ENCODE results near the gene ZNF69.

DNA sequence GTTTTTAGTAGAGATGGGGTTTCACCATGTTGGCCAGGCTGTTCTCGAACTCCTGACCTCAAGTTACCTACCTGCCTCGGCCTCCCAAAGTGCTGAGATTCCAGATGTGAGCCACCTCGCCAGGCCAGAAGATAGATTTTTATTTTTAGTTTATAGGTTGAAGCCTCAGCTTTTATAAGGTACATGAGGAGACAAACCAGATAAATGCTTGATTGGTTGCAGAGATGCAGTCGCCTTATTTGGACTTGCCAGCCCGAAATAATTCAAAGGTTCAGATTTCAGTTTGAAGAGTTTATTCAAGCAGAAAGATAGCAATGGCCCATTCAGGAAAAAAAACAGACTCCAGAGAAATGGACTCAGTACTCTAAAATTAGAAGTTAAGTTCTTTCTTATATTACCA lies 3.1 kb downstream of the ZNF69 start:
- TF ChIP-seq POLR2A (IDR thresholded peaks at IDR 0.05; ENCODE audit: low read depth, low read length) (no peak), POLR2AphosphoS5 (IDR thresholded peaks at IDR 0.05; ENCODE audit: insufficient read depth, low read depth, low read length) (no peak)
- TF ChIP-seq, protein P1, sequence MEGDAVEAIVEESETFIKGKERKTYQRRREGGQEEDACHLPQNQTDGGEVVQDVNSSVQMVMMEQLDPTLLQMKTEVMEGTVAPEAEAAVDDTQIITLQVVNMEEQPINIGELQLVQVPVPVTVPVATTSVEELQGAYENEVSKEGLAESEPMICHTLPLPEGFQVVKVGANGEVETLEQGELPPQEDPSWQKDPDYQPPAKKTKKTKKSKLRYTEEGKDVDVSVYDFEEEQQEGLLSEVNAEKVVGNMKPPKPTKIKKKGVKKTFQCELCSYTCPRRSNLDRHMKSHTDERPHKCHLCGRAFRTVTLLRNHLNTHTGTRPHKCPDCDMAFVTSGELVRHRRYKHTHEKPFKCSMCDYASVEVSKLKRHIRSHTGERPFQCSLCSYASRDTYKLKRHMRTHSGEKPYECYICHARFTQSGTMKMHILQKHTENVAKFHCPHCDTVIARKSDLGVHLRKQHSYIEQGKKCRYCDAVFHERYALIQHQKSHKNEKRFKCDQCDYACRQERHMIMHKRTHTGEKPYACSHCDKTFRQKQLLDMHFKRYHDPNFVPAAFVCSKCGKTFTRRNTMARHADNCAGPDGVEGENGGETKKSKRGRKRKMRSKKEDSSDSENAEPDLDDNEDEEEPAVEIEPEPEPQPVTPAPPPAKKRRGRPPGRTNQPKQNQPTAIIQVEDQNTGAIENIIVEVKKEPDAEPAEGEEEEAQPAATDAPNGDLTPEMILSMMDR (IDR thresholded peaks at IDR 0.05; ENCODE audit: extremely low read depth in 1 of 2, insufficient read depth in 1 of 2, low read depth in 1 of 2, low read length in 2 of 2): no peak
